GM12891 (cell line): ENCODE data around the gene ACP7.
"Not testable (repeated sequence)": the region's sequence is repeated elsewhere in the genome, so short reads cannot be mapped to it uniquely, and the experiment has no call there.

Experiments
- DNase-seq: peaks from one replicate; pipeline ENCODE4 v3.0.0; 2011; ENCODE audit warnings: low spot score; ENCODE audit not compliant: insufficient read length
- FAIRE-seq: peaks from 2 replicates; lab custom pipeline; 2011; peaks lifted over from hg19 to GRCh38; lab: Jason Lieb, UNC
- PAX5 ChIP-seq: IDR thresholded peaks from 2 replicates; pipeline ENCODE4 v1.6.1; 2011; ENCODE audit warnings: low read length, moderate library complexity, mild to moderate bottlenecking; ENCODE audit not compliant: insufficient read depth, severe bottlenecking
- POLR2A ChIP-seq: IDR thresholded peaks from 2 replicates; pipeline ENCODE4 v1.6.1; 2011; ENCODE audit warnings: low read depth, low read length, control low read depth
- POLR2AphosphoS5 ChIP-seq: IDR thresholded peaks from 2 replicates; pipeline ENCODE4 v1.6.1; 2011; ENCODE audit warnings: low read depth, low read length, control low read depth
- POU2F2 ChIP-seq: IDR thresholded peaks from 2 replicates; pipeline ENCODE4 v1.6.1; 2011; ENCODE audit warnings: low read depth, mild to moderate bottlenecking, control low read depth, low read length, moderate library complexity
- SPI1 ChIP-seq: IDR thresholded peaks from 2 replicates; pipeline ENCODE4 v1.6.1; 2011; ENCODE audit warnings: low read depth, low read length, control low read depth
- TAF1 ChIP-seq: IDR thresholded peaks from 2 replicates; pipeline ENCODE4 v1.6.1; 2011; ENCODE audit warnings: low read depth, low read length, control low read depth

ACP7 gene

DNA sequence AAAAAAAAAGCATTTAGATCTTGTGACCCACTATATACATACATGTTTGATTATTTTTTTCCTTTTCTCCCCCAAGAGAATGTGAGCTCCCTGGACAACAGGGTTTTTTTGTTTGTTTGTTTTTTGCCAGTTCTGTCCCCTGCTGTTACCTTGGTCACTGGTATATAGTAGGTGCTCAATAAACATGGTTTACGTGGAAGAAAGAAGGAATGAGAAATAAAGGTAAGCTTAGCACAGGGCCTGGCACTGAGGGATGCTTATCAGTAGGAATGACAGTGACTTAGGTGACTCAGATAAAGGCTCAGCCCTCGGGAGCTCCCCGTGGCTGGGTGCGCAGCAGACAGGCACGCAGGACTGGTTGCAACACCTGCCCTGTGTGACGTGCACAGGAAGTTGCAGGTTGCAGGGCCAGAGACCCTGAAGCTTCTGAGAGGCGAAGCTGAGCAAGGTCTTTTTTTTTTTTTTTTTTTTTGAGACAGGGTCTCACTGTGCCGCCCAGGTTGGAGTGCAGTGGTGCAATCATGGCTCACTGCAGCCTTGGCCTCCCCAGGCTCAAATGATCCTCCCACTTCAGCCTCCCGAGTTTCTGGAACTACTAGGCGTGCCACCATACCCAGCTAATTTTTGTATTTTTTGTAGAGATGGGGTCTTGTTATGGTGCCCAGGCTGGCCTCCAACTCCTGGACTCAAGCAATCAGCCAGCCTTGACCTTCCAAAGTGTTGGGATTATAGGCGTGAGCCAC lies 31.1 kb downstream of the ACP7 start:
- FAIRE-seq (no peak), DNase-seq (no peak)
- TF ChIP-seq SPI1 (no peak), POLR2A (no peak), POU2F2 (no peak), PAX5 (no peak), TAF1 (no peak), POLR2AphosphoS5 (no peak)

- not testable (repeated sequence) for DNase-seq, FAIRE-seq
These were observed 32.9 kb downstream of the ACP7 start for GRCh38 chr19:39117023-39117422.

GRCh38 chr19:39119830-39120229 lies 35.7 kb downstream of the ACP7 start:
- no peak for FAIRE-seq
- TF ChIP-seq POLR2A, result no peak
- TF ChIP-seq SPI1, result no peak
- TF ChIP-seq PAX5, result no peak
- TF ChIP-seq POU2F2, result no peak
- TF ChIP-seq POLR2AphosphoS5, result no peak
- DNase-seq, result no peak

DNA sequence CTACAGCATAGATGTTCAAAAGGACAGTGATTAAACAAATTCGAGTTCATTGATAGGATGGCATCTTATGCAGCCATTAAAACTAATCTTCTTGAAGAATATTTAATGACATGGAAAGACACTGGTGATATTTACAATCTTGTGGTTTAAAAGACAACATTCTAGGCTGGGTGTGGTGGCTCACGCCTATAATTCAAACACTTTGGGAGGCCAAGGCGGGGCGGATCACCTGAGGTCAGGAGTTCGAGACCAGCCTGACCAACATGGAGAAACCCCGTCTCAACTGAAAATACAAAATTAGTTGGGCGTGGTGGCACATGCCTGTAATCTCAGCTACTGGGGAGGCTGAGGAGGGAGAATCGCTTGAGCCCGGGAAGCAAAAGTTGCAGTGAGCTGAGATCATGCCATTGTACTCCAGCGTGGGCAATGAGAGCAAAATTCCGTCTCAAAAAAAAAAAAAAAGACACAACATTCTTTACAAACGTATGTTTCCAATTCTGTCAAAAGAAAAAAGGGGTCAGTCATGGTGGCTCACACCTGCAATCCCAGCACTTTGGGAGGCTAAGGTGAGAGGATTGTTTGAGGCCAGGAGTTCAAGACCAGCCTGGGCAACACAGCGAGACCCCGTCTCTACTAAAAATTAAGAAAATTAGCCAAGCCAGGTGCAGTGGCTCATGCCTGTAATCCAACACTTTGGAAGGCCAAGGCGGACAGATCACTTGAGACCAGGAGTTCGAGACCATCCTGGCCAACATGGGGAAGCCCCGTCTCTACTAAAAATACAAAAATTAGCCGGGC lies 39.0 kb downstream of the ACP7 start:
- DNase-seq (no peak), FAIRE-seq (no peak)
- TF ChIP-seq TAF1, result no peak
- TF ChIP-seq POLR2AphosphoS5, result no peak
- TF ChIP-seq SPI1, result no peak
- no peak for TF ChIP-seq POLR2A
- TF ChIP-seq PAX5, result no peak
- no peak for TF ChIP-seq POU2F2

DNA sequence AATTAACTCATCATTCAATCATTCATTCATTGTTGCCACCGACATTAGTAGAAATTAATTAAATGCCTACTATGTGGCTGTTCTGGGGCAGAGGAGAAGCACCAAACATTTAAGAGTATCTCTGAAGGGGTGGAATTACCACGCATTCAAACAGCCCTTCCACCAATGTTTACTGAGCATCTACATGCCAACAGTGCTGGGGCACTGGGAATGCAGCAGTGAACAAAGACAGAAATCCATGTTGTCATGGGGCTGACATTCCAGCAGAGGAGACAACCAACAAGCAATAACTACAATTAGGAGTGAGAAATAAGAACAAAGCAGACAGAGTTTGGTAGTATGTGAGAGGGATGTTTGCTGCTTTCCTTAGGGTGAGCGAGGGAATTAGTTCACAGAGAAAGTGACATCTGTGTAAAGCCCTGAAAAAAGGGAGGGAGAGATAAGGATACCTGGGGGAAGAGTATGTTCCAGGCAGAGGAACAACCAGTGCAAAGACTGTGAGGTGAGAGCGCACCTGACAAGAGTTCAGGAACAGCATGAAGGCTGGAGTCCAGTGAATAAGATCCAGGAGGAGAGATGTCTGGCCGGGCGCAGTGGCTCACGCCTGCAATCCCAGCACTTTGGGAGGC lies 40.1 kb downstream of the ACP7 start:
- no peak for FAIRE-seq
- TF ChIP-seq PAX5, result no peak
- TF ChIP-seq POLR2A, result no peak
- TF ChIP-seq POU2F2, result no peak
- TF ChIP-seq POLR2AphosphoS5, result no peak
- TF ChIP-seq SPI1, result no peak
- TF ChIP-seq TAF1, result no peak
- no peak for DNase-seq

DNA sequence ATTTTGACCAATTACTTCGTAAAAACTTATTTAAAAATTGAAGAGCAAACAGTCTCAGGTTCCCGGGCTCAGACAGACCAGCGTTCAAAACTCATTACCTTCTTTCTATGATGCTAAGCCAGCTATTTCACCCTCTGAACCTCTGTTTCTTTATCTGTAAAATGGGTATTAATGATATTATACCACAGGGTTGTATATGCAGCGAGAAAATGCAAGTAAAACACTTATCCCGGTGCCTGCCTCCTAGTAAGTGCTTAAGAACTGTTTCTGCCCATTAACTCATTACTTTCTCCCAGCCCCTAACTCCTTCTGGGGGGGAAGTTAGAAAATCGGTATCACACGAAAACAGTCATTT lies 41.0 kb downstream of the ACP7 start:
- TF ChIP-seq PAX5, result no peak
- no peak for TF ChIP-seq TAF1
- TF ChIP-seq POU2F2, result no peak
- no peak for TF ChIP-seq SPI1
- TF ChIP-seq POLR2A, result no peak
- no peak for TF ChIP-seq POLR2AphosphoS5
- no peak for DNase-seq
- FAIRE-seq, result no peak

- TF ChIP-seq POU2F2 (peak; percentile 47; the same call in 1 of the 2 replicates), POLR2AphosphoS5 (0 out of 2 replicates have a peak, but pooled peaks have one; percentile 55), POLR2A (peak; percentile 69; the same call in 1 of the 2 replicates), TAF1 (peak; percentile 87), SPI1 (no peak)
- FAIRE-seq, result peak; percentile 91
These were observed 41.6 kb downstream of the ACP7 start, which contains the start of gene PAK4 for GRCh38 chr19:39125554-39126311. Gene PAK4, plus strand, starts transcription at chr19:39125786. Its CDS starts 43,768 bp downstream, at chr19:39169554.

GRCh38 chr19:39126312-39127187 lies 42.4 kb downstream of the ACP7 start:
- no peak for FAIRE-seq

More at GRCh38 chr19:39125554-39126311, 41.6 kb downstream of the ACP7 start, which contains the start of gene PAK4:
- DNase-seq, result peak; percentile 100

More at GRCh38 chr19:39126312-39127187, 42.4 kb downstream of the ACP7 start:
- no peak for DNase-seq
- TF ChIP-seq POU2F2, result no peak
- no peak for TF ChIP-seq SPI1
- TF ChIP-seq TAF1, result no peak
- no peak for TF ChIP-seq POLR2AphosphoS5
- no peak for TF ChIP-seq PAX5
- no peak for TF ChIP-seq POLR2A
